NB4 (cell line): ENCODE measurements around the gene SH2D1B.

ENCODE experiments used
- DNase-seq: peaks from one replicate; pipeline ENCODE4 v3.0.0; 2010; ENCODE audit warnings: low read depth
- H3K4me3 ChIP-seq: one replicate; pipeline ENCODE4 v1.5.1; 2011; ENCODE audit warnings: mild to moderate bottlenecking, low read depth, low read length, moderate library complexity
- MYC ChIP-seq: IDR thresholded peaks from 2 replicates; pipeline ENCODE4 v1.6.1; 2011; ENCODE audit warnings: low read depth, low read length
- POLR2A ChIP-seq: IDR thresholded peaks from 2 replicates; pipeline ENCODE4 v1.6.1; 2011; ENCODE audit warnings: mild to moderate bottlenecking; ENCODE audit not compliant: insufficient read length; ENCODE audit errors: extremely low read depth
- TF ChIP-seq, protein P1 (sequence below): IDR thresholded peaks from one replicate; pipeline ENCODE4 v1.5.1; 2012; ENCODE audit warnings: low read depth, low read length
- TF ChIP-seq, protein P2 (sequence below): IDR thresholded peaks from 2 replicates; pipeline ENCODE4 v1.6.1; 2011; ENCODE audit warnings: low read depth, low read length

The SH2D1B gene

DNA sequence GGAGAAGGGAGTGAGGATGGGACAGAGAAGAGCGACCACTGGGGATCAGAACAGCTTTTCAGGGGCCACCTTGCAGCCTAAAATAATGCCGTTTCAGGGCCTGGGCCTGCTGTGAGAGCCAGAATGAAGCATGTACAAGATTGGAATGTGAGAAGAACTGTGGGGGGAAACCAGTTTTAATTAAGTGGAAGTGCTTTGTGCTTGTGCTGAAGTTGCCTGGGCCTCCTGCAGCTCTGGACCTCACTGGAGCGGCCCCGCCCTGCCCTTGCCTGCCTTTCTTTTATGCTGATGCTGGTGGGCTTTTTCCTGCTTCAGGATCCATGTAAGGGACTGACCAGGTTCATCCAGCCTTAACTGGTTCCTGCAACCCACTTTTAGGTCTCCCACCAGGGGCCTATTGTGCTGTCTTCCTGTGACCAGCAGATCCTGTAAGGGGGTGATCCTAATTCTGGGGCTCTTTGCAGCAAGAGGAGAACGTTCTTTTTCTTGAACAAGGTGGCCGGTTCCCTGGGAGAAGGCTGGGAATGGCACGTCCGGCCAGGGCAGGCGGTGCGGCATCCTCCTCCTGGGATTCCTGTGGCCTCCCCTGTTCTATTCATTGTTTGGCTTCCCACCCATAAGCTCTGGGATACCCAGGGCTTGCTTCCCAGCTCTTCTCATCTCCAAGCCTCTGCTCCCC lies 27.2 kb downstream of the SH2D1B start:
- H3K4me3 ChIP-seq: no peak overlapping the region
- no peak for DNase-seq
- TF ChIP-seq, protein P1, sequence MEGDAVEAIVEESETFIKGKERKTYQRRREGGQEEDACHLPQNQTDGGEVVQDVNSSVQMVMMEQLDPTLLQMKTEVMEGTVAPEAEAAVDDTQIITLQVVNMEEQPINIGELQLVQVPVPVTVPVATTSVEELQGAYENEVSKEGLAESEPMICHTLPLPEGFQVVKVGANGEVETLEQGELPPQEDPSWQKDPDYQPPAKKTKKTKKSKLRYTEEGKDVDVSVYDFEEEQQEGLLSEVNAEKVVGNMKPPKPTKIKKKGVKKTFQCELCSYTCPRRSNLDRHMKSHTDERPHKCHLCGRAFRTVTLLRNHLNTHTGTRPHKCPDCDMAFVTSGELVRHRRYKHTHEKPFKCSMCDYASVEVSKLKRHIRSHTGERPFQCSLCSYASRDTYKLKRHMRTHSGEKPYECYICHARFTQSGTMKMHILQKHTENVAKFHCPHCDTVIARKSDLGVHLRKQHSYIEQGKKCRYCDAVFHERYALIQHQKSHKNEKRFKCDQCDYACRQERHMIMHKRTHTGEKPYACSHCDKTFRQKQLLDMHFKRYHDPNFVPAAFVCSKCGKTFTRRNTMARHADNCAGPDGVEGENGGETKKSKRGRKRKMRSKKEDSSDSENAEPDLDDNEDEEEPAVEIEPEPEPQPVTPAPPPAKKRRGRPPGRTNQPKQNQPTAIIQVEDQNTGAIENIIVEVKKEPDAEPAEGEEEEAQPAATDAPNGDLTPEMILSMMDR: no peak
- TF ChIP-seq MYC (no peak), POLR2A (no peak)
- TF ChIP-seq, protein P2, sequence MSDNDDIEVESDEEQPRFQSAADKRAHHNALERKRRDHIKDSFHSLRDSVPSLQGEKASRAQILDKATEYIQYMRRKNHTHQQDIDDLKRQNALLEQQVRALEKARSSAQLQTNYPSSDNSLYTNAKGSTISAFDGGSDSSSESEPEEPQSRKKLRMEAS: no peak

DNA sequence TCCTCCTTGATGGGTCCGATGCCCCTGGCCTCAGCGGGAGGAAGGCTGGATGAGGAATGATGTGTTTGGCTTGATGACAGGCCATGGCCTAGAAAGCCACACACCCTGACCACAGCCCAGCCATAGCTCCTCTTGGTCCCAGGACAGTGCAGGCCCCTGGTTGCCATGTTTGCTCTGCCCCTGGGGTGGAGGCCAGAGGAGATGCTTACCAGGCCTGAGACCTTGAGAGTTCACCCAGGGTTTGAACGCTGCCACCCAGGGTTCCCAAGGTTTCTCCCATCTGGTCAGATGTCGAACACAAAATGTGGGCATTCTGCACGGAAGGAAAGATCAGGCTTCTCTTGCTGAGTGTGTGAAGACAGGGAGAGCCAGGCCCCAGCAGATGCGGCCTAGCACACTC lies 27.8 kb downstream of the SH2D1B start:
- TF ChIP-seq MYC: no peak
- TF ChIP-seq POLR2A: no peak
- TF ChIP-seq, protein P1: no peak
- TF ChIP-seq, protein P2: no peak
- H3K4me3 ChIP-seq: no peak overlapping the region
- DNase-seq: no peak

DNA sequence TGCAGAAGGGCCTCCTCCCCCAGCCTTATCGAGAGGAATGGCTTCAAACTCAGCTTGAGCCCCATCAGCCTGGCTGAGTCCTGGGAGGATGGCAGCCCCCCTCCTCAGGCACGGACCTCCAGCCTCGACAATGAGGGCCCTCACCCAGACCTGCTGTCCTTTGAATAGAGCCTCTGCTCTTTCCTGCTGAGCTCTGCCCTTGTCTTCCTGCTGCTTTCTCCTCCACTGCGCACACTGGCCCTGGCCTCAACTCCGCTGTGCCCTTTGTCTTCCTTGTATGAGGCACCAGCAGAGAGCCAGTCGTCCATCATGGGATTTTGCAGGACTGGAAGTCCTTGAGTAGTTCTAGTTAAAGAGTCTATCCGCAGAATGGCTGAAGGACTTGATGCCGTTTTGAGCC lies 28.4 kb downstream of the SH2D1B start:
- DNase-seq: no peak
- TF ChIP-seq, protein P1: no peak
- TF ChIP-seq MYC (no peak), POLR2A (no peak)
- TF ChIP-seq, protein P2: no peak
- no peak overlapping the region for H3K4me3 ChIP-seq

DNA sequence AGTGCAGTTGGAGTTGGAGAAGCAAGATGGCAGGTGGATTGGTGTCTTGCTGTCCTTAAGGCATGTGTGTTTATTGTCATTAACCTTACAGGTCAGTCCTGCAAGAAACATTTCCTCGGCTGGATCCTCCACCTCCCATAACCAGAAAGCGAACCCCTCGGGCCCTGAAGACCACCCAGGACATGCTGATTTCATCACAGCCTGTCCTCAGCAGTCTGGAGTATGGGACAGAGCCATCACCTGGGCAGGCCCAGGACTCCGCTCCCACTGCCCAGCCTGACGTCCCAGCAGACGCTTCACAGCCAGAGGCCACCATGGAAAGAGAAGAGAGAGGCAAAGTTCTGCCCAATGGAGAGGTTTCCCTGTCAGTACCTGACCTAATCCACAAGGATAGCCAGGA lies 28.8 kb downstream of the SH2D1B start:
- TF ChIP-seq MYC: no peak
- TF ChIP-seq, protein P1: no peak
- TF ChIP-seq, protein P2: no peak
- no peak overlapping the region for H3K4me3 ChIP-seq
- DNase-seq: no peak

DNA sequence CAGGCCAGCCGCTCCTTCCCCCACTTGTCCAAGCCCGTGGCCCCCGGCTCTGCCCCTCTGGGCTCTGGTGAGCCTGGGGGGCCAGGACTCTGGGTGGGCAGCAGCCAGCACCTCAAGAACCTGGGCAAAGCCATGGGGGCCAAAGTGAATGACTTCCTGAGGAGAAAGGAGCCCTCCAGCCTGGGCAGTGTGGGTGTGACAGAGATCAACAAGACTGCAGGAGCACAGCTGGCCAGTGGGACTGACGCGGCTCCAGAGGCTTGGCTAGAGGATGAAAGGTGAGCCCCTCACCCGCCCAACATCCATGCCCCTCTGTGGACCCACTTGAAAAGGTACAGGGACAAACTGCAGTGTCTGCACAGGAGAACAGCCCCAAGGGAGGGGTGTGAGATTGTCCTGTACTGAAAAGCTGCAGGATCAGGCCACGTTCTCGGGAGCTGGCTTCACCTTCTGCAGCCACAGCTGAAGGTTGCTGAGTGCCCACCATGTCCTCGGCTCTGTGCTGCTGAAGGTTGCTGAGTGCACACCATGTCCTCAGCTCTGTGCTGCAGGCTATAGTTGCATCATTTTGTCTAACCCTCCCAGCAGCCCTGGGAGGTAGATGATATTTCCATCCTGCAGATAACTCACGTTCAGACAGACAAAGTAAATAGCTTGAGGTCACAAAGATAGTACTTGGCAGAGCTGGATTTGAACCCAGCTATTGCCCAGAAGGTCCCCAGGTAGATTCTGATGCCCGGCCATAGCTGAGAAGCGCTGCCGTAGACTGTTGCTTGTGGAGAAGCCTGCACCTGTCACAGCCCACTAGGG lies 29.8 kb downstream of the SH2D1B start:
- TF ChIP-seq, protein P2: no peak
- no peak for TF ChIP-seq POLR2A
- no peak for TF ChIP-seq MYC
- TF ChIP-seq, protein P1: no peak
- H3K4me3 ChIP-seq: no peak overlapping the region
- DNase-seq: no peak
